CD4-positive, alpha-beta memory T cell (primary cell): ENCODE results near the gene CFAP65. TPM values are rescaled to one million over a fixed set of nuclear protein-coding genes. Genes with fewer than 3 reads are reported as not detected.
A peak's percentile ranks its signal among the peaks of the same experiment; 100 is the strongest.

Experiments used
- CTCF ChIA-PET: fragments of 350-600 bp; sonication (Branson Sonifier 250); formaldehyde crosslinking; loops from one replicate; lab custom pipeline; 2021; ENCODE audit warnings: inconsistent platforms; ENCODE audit not compliant: partially characterized antibody; lab: Charles Lee
- POLR2A ChIA-PET: fragments of 350-600 bp; sonication (Branson Sonifier 250); formaldehyde crosslinking; loops from one replicate; lab custom pipeline; 2021; ENCODE audit not compliant: partially characterized antibody; lab: Charles Lee
- DNase-seq, 5 donors: peaks; one replicate each; pipeline versions ENCODE4 v3.0.0 to v3.0.0-alpha.2; 2020 to 2022; ENCODE audit warnings: mixed read lengths in 1 of 5
- H3K27ac ChIP-seq: one replicate; pipeline ENCODE4 v1.7.0; 2013; ENCODE audit warnings: low read depth, low read length
- H3K27me3 ChIP-seq: 2 replicates; pipeline ENCODE4 v1.7.0; 2013; ENCODE audit warnings: mild to moderate bottlenecking, low read length, moderate library complexity; ENCODE audit not compliant: insufficient read depth
- H3K36me3 ChIP-seq: 2 replicates; pipeline ENCODE4 v1.7.0; 2013; ENCODE audit warnings: mild to moderate bottlenecking, low read length, moderate library complexity; ENCODE audit not compliant: insufficient read depth
- H3K4me1 ChIP-seq: 2 replicates; pipeline ENCODE4 v1.7.0; 2013; ENCODE audit warnings: mild to moderate bottlenecking, low read length, moderate library complexity; ENCODE audit not compliant: insufficient read depth
- H3K4me3 ChIP-seq, 2 donors: one replicate each; pipeline ENCODE4 v1.7.0; 2013; ENCODE audit warnings: low read length in 2 of 2, mild to moderate bottlenecking in 1 of 2
- H3K9me3 ChIP-seq, 2 donors: one replicate each; pipeline ENCODE4 v1.7.0; 2013; ENCODE audit warnings: low read length in 2 of 2, control low read depth in 1 of 2; ENCODE audit not compliant: control insufficient read depth in 1 of 2
- H3K27ac Mint-ChIP-seq, 7 donors: one replicate each; pipeline ENCODE4 v1.8.0; 2020 to 2021; ENCODE audit warnings: mixed read lengths in 7 of 7, mild to moderate bottlenecking in 6 of 7, inconsistent platforms in 3 of 7, moderate library complexity in 3 of 7
- H3K27me3 Mint-ChIP-seq, 2 donors: one replicate each; pipeline ENCODE4 v1.8.0; 2020 to 2021; ENCODE audit warnings: mixed read lengths in 2 of 2
- H3K36me3 Mint-ChIP-seq, 2 donors: one replicate each; pipeline ENCODE4 v1.8.0; 2020 to 2021; ENCODE audit warnings: mixed read lengths in 2 of 2, inconsistent platforms in 1 of 2, mild to moderate bottlenecking in 1 of 2
- H3K4me1 Mint-ChIP-seq, 4 donors: one replicate each; pipeline ENCODE4 v1.8.0; 2020 to 2021; ENCODE audit warnings: mixed read lengths in 4 of 4, mild to moderate bottlenecking in 1 of 4
- H3K4me3 Mint-ChIP-seq, 8 donors: one replicate each; pipeline ENCODE4 v1.8.0; 2020 to 2021; ENCODE audit warnings: mixed read lengths in 8 of 8, mild to moderate bottlenecking in 7 of 8, moderate library complexity in 6 of 8, inconsistent platforms in 3 of 8
- H3K9me3 Mint-ChIP-seq, 8 donors: one replicate each; pipeline ENCODE4 v1.8.0; 2020 to 2021; ENCODE audit warnings: mixed read lengths in 8 of 8, mild to moderate bottlenecking in 5 of 8, inconsistent platforms in 3 of 8, moderate library complexity in 1 of 8
- intact Hi-C: fragments of 100-400 bp; cut with micrococcal nuclease; formaldehyde crosslinking; loops from one replicate; pipeline ENCODE4 v1.15.1; 2023
- polyA plus RNA-seq, 2 donors: library from polyadenylated mRNA; unstranded; fragments of 300-500 nt; fragmentation: Illumina TruSeq; gene quantifications; one replicate each; pipeline ENCODE4 v1.2.3, GENCODE V29; 2021
- total RNA-seq, 2 experiments: library from RNA; stranded (reverse); gene quantifications; one replicate each; pipeline ENCODE4 v1.2.3, GENCODE V29; 2021

CFAP65 gene
- total RNA-seq (not detected), polyA plus RNA-seq (not detected)

- Mint-ChIP-seq H3K36me3 (no peaks in the 10 kb centered on the region), H3K27ac (no peak within 1 kb of the TSS), H3K9me3 (peaks cover 0 to 2% (median 0%) of the 10 kb centered on the region in 8 donors), H3K27me3 (peaks cover 49 to 56% of the 10 kb centered on the region in 2 donors), H3K4me3 (peak within 1 kb of the TSS; percentile 14 to 80 (median 71)), H3K4me1 (peaks cover 6 to 14% (median 8%) of the 10 kb centered on the region in 4 donors)
- intact Hi-C loops: no loop called here
- Histone ChIP-seq H3K4me3 (no peak within 1 kb of the TSS), H3K27me3 (peaks cover 15% of the 10 kb centered on the region), H3K36me3 (no peaks in the 10 kb centered on the region), H3K27ac (no peak within 1 kb of the TSS), H3K4me1 (peaks cover 9% of the 10 kb centered on the region), H3K9me3 (no peaks in the 10 kb centered on the region)
- CTCF ChIA-PET: interaction anchor here (0.7 to 2.5 kb wide), 5 partner anchors 11 to 254 kb away, joined by 3 to 12 read pairs (median 3); no protein-coding TSS in a partner anchor
- POLR2A ChIA-PET: no interaction called here
- DNase-seq: peak in 3 of 5 donors; percentile 25 to 36 (median 29)
Measured at GRCh38 chr2:219041252-219041651, at the start of gene CFAP65. Gene CFAP65 (minus strand): TSS chr2:219041516. CDS start chr2:219039048, 2,468 bp downstream.

GRCh38 chr2:219090436-219091299, 49.4 kb upstream of the CFAP65 start:
- Mint-ChIP-seq H3K4me3 (no peak overlapping the region), H3K27ac (no peak overlapping the region), H3K27me3 (no peaks in the 10 kb centered on the region), H3K36me3 (peaks cover 19 to 35% of the 10 kb centered on the region in 2 donors), H3K9me3 (no peaks in the 10 kb centered on the region), H3K4me1 (peaks cover 0 to 2% (median under 1%) of the 10 kb centered on the region in 4 donors)
- H3K36me3 ChIP-seq: no peaks in the 10 kb centered on the region
- intact Hi-C loops: no loop called here
- H3K4me3 ChIP-seq: no peak overlapping the region
- no peaks in the 10 kb centered on the region for H3K27me3 ChIP-seq
- no peak for DNase-seq
- no peaks in the 10 kb centered on the region for H3K4me1 ChIP-seq
- POLR2A ChIA-PET: no interaction called here
- no peaks in the 10 kb centered on the region for H3K9me3 ChIP-seq
- CTCF ChIA-PET: interaction anchor here (1.6 kb wide), 1 partner anchor 12 kb away, joined by 3 read pairs; no protein-coding TSS in a partner anchor
- H3K27ac ChIP-seq: no peak overlapping the region

GRCh38 chr2:219089330-219089729, 48.0 kb upstream of the CFAP65 start:
- Histone ChIP-seq H3K27me3 (no peaks in the 10 kb centered on the region), H3K27ac (no peak overlapping the region), H3K9me3 (no peaks in the 10 kb centered on the region), H3K4me3 (no peak overlapping the region), H3K36me3 (no peaks in the 10 kb centered on the region), H3K4me1 (no peaks in the 10 kb centered on the region)
- peaks cover 16 to 28% of the 10 kb centered on the region in 2 donors for H3K36me3 Mint-ChIP-seq
- intact Hi-C loops: no loop called here
- POLR2A ChIA-PET: no interaction called here
- H3K4me3 Mint-ChIP-seq: no peak overlapping the region
- H3K27me3 Mint-ChIP-seq: no peaks in the 10 kb centered on the region
- H3K9me3 Mint-ChIP-seq: no peaks in the 10 kb centered on the region
- peaks cover 0 to 10% (median 3%) of the 10 kb centered on the region in 4 donors for H3K4me1 Mint-ChIP-seq
- DNase-seq: no peak
- H3K27ac Mint-ChIP-seq: no peak overlapping the region
- CTCF ChIA-PET: no interaction called here

- no peaks in the 10 kb centered on the region for H3K36me3 ChIP-seq
- Mint-ChIP-seq H3K4me3 (no peak overlapping the region), H3K9me3 (no peaks in the 10 kb centered on the region), H3K4me1 (peaks cover 0 to 10% (median 3%) of the 10 kb centered on the region in 4 donors), H3K27me3 (no peaks in the 10 kb centered on the region), H3K27ac (no peak overlapping the region), H3K36me3 (peaks cover 12 to 18% of the 10 kb centered on the region in 2 donors)
- H3K27ac ChIP-seq: no peak overlapping the region
- H3K4me3 ChIP-seq: no peak overlapping the region
- intact Hi-C loops: no loop called here
- POLR2A ChIA-PET: no interaction called here
- H3K4me1 ChIP-seq: no peaks in the 10 kb centered on the region
- no peaks in the 10 kb centered on the region for H3K9me3 ChIP-seq
- no peak for DNase-seq
- no peaks in the 10 kb centered on the region for H3K27me3 ChIP-seq
- CTCF ChIA-PET: interaction anchor here (0.6 to 1.9 kb wide), 6 partner anchors 13 to 140 kb away, joined by 3 to 8 read pairs (median 4); no protein-coding TSS in a partner anchor
Measured at GRCh38 chr2:219087848-219088247, 46.5 kb upstream of the CFAP65 start.

GRCh38 chr2:219087361-219087760, 46.0 kb upstream of the CFAP65 start:
- Mint-ChIP-seq H3K27ac (no peak overlapping the region), H3K4me3 (no peak overlapping the region), H3K27me3 (no peaks in the 10 kb centered on the region), H3K4me1 (peaks cover 0 to 10% (median 3%) of the 10 kb centered on the region in 4 donors), H3K36me3 (peaks cover 10 to 18% of the 10 kb centered on the region in 2 donors), H3K9me3 (no peaks in the 10 kb centered on the region)
- POLR2A ChIA-PET: no interaction called here
- H3K27ac ChIP-seq: no peak overlapping the region
- intact Hi-C loops: no loop called here
- no peaks in the 10 kb centered on the region for H3K9me3 ChIP-seq
- DNase-seq: no peak
- no peaks in the 10 kb centered on the region for H3K36me3 ChIP-seq
- H3K4me3 ChIP-seq: no peak overlapping the region
- H3K27me3 ChIP-seq: no peaks in the 10 kb centered on the region
- H3K4me1 ChIP-seq: no peaks in the 10 kb centered on the region
- CTCF ChIA-PET: interaction anchor here (1.3 to 1.9 kb wide), 2 partner anchors 14 to 67 kb away, joined by 5 to 8 read pairs; no protein-coding TSS in a partner anchor

- no peak for DNase-seq
- H3K27me3 ChIP-seq: no peaks in the 10 kb centered on the region
- H3K27ac ChIP-seq: no peak overlapping the region
- no peaks in the 10 kb centered on the region for H3K36me3 ChIP-seq
- ChIA-PET POLR2A (no interaction called here), CTCF (no interaction called here)
- H3K9me3 Mint-ChIP-seq: no peaks in the 10 kb centered on the region
- no peaks in the 10 kb centered on the region for H3K9me3 ChIP-seq
- H3K4me3 Mint-ChIP-seq: no peak overlapping the region
- no peaks in the 10 kb centered on the region for H3K27me3 Mint-ChIP-seq
- H3K36me3 Mint-ChIP-seq: peaks cover 10 to 18% of the 10 kb centered on the region in 2 donors
- H3K4me1 Mint-ChIP-seq: peaks cover 0 to 10% (median 3%) of the 10 kb centered on the region in 4 donors
- no peak overlapping the region for H3K4me3 ChIP-seq
- intact Hi-C loops: no loop called here
- H3K27ac Mint-ChIP-seq: no peak overlapping the region
- no peaks in the 10 kb centered on the region for H3K4me1 ChIP-seq
Measured at GRCh38 chr2:219086196-219086595, 44.9 kb upstream of the CFAP65 start.

- H3K27me3 Mint-ChIP-seq: no peaks in the 10 kb centered on the region
- no peaks in the 10 kb centered on the region for H3K9me3 ChIP-seq
- intact Hi-C loops: no loop called here
- CTCF ChIA-PET: interaction anchor here (1.3 to 1.8 kb wide), 5 partner anchors 10 to 210 kb away, joined by 3 to 5 read pairs (median 4); no protein-coding TSS in a partner anchor
- H3K4me3 ChIP-seq: no peak overlapping the region
- no peak overlapping the region for H3K27ac Mint-ChIP-seq
- H3K36me3 ChIP-seq: no peaks in the 10 kb centered on the region
- H3K4me1 ChIP-seq: no peaks in the 10 kb centered on the region
- DNase-seq: no peak
- H3K4me3 Mint-ChIP-seq: no peak overlapping the region
- peaks cover 10 to 18% of the 10 kb centered on the region in 2 donors for H3K36me3 Mint-ChIP-seq
- H3K27me3 ChIP-seq: no peaks in the 10 kb centered on the region
- no peak overlapping the region for H3K27ac ChIP-seq
- POLR2A ChIA-PET: no interaction called here
- peaks cover 0 to 10% (median 3%) of the 10 kb centered on the region in 4 donors for H3K4me1 Mint-ChIP-seq
- H3K9me3 Mint-ChIP-seq: no peaks in the 10 kb centered on the region
Measured at GRCh38 chr2:219084791-219085190, 43.5 kb upstream of the CFAP65 start.
